ENCODE results near the gene MYT1. TPM values are rescaled to one million over a fixed set of nuclear protein-coding genes. Genes with fewer than 3 reads are reported as not detected.

The MYT1 gene
- polyA plus RNA-seq, 3 donors: not detected

- no peaks in the 10 kb centered on the region for H4K20me1 ChIP-seq (ENCODE audit: insufficient read depth, low read length)
- WGBS (ENCODE audit: insufficient coverage): 95% methylated on average over 5 of the region's 7 CpGs
- H3K9me3 ChIP-seq (replicated peaks in 1 of 2; ENCODE audit: control insufficient read depth in 1 of 2, insufficient read depth in 1 of 2, low read length in 2 of 2): no peaks in the 10 kb centered on the region
- H3K27ac Mint-ChIP-seq: no peak overlapping the region
- H3K9ac ChIP-seq (ENCODE audit: insufficient read depth, low read length, poor library complexity, severe bottlenecking): no peak overlapping the region
- H3K27me3 Mint-ChIP-seq (ENCODE audit: low read depth in 3 of 3): peaks cover 0 to 9% (median 6%) of the 10 kb centered on the region in 3 donors
- no peak overlapping the region for H3K4me3 ChIP-seq (replicated peaks in 1 of 3; ENCODE audit: low read depth in 2 of 3, low read length in 3 of 3)
- H3K4me2 ChIP-seq (replicated peaks; ENCODE audit: extremely low read depth, low read length, poor library complexity, severe bottlenecking): no peak overlapping the region
- no peaks in the 10 kb centered on the region for H3K36me3 ChIP-seq (replicated peaks in 1 of 2; ENCODE audit: control insufficient read depth in 1 of 2, insufficient read depth in 2 of 2, low read length in 2 of 2)
- no peak overlapping the region for H3K27ac ChIP-seq (ENCODE audit: low read depth in 1 of 2, low read length in 2 of 2)
- intact Hi-C loops (cut with micrococcal nuclease): no loop called here
- H3K4me3 Mint-ChIP-seq: no peak overlapping the region
- H3K9me3 Mint-ChIP-seq: peaks cover 0 to 1% (median 0%) of the 10 kb centered on the region in 7 donors
- H2AFZ ChIP-seq (ENCODE audit: insufficient read depth, low read depth, low read length, poor library complexity, severe bottlenecking): no peak overlapping the region
- no peaks in the 10 kb centered on the region for H3K79me2 ChIP-seq (ENCODE audit: insufficient read depth, low read length)
- H3K36me3 Mint-ChIP-seq: no peaks in the 10 kb centered on the region
- H3K27me3 ChIP-seq (ENCODE audit: control insufficient read depth in 2 of 2, insufficient read depth in 2 of 2, low read length in 2 of 2): no peaks in the 10 kb centered on the region
- TF ChIP-seq, protein P1, sequence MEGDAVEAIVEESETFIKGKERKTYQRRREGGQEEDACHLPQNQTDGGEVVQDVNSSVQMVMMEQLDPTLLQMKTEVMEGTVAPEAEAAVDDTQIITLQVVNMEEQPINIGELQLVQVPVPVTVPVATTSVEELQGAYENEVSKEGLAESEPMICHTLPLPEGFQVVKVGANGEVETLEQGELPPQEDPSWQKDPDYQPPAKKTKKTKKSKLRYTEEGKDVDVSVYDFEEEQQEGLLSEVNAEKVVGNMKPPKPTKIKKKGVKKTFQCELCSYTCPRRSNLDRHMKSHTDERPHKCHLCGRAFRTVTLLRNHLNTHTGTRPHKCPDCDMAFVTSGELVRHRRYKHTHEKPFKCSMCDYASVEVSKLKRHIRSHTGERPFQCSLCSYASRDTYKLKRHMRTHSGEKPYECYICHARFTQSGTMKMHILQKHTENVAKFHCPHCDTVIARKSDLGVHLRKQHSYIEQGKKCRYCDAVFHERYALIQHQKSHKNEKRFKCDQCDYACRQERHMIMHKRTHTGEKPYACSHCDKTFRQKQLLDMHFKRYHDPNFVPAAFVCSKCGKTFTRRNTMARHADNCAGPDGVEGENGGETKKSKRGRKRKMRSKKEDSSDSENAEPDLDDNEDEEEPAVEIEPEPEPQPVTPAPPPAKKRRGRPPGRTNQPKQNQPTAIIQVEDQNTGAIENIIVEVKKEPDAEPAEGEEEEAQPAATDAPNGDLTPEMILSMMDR (IDR thresholded peaks at IDR 0.05): no peak
- no peaks in the 10 kb centered on the region for H3K4me1 Mint-ChIP-seq
- H3K4me1 ChIP-seq (ENCODE audit: control insufficient read depth in 1 of 2, insufficient read depth in 2 of 2, low read length in 2 of 2): no peaks in the 10 kb centered on the region
- no peak for DNase-seq
Measured at GRCh38 chr20:64209148-64209547, 44.9 kb downstream of the MYT1 start.

DNA sequence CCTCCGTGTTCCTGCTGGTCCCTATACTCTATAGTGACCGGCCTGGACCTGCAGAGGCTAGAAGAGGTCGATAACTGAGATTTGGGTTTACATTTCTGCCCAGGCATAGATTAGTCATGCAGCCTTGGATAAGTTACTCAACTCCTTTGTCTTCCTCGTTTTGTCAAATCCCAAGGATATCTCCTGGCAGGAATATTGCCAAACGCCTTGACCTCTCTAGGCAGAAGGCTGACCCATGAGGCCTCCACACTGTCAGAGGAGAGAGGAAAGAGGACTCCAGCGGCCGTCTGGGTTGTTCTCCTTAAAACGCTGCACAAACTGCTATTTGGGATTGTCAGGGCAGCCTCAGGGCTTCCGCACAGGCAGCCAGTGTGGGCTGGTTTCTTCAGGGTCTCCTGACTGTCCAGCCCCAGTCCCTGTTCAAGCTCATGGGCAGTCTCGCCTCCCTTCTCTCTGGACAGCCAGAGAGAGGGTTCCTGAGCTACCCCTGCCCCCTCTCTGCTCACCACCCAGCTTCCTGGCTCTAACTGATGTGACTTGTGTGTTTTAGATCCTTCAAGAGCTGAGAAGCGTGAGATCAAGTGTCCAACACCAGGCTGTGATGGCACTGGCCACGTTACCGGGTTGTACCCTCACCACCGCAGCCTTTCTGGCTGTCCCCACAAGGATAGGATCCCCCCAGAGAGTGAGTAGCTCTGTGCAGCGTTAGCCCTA is 46.6 kb downstream of the MYT1 start:
- Mint-ChIP-seq H3K36me3 (no peaks in the 10 kb centered on the region), H3K27ac (no peak overlapping the region), H3K9me3 (peaks cover 0 to 1% (median 0%) of the 10 kb centered on the region in 7 donors), H3K4me1 (no peaks in the 10 kb centered on the region), H3K4me3 (no peak overlapping the region), H3K27me3 (ENCODE audit: low read depth in 3 of 3) (peaks cover 3 to 9% (median 9%) of the 10 kb centered on the region in 3 donors)
- DNase-seq: no peak
- 89% methylated on average over 14 of the region's 15 CpGs for WGBS (ENCODE audit: insufficient coverage)
- Histone ChIP-seq H3K9me3 (replicated peaks in 1 of 2; ENCODE audit: control insufficient read depth in 1 of 2, insufficient read depth in 1 of 2, low read length in 2 of 2) (no peaks in the 10 kb centered on the region), H3K4me3 (replicated peaks in 1 of 3; ENCODE audit: low read depth in 2 of 3, low read length in 3 of 3) (no peak overlapping the region), H3K27me3 (ENCODE audit: control insufficient read depth in 2 of 2, insufficient read depth in 2 of 2, low read length in 2 of 2) (no peaks in the 10 kb centered on the region), H3K36me3 (replicated peaks in 1 of 2; ENCODE audit: control insufficient read depth in 1 of 2, insufficient read depth in 2 of 2, low read length in 2 of 2) (no peaks in the 10 kb centered on the region), H2AFZ (ENCODE audit: insufficient read depth, low read depth, low read length, poor library complexity, severe bottlenecking) (no peak overlapping the region), H3K9ac (ENCODE audit: insufficient read depth, low read length, poor library complexity, severe bottlenecking) (no peak overlapping the region), H3K4me2 (replicated peaks; ENCODE audit: extremely low read depth, low read length, poor library complexity, severe bottlenecking) (no peak overlapping the region), H3K79me2 (ENCODE audit: insufficient read depth, low read length) (no peaks in the 10 kb centered on the region), H4K20me1 (ENCODE audit: insufficient read depth, low read length) (no peaks in the 10 kb centered on the region), H3K27ac (ENCODE audit: low read depth in 1 of 2, low read length in 2 of 2) (no peak overlapping the region), H3K4me1 (ENCODE audit: control insufficient read depth in 1 of 2, insufficient read depth in 2 of 2, low read length in 2 of 2) (no peaks in the 10 kb centered on the region)
- intact Hi-C loops (cut with micrococcal nuclease): no loop called here
- TF ChIP-seq, protein P1 (IDR thresholded peaks at IDR 0.05): no peak

Measured in CD14-positive monocyte (primary cell).